H9 (cell line): Measurements from ENCODE around the gene CGB5. TPM values are rescaled to one million over a fixed set of nuclear protein-coding genes. Genes with fewer than 3 reads are reported as not detected.
A peak's percentile ranks its signal among the peaks of the same experiment; 100 is the strongest.

Experiments
- DNase-seq: peaks from one replicate; pipeline ENCODE4 v3.0.0-alpha.2; 2017
- H2AFZ ChIP-seq: one replicate; pipeline ENCODE4 v1.6.1; 2013; ENCODE audit warnings: mild to moderate bottlenecking, low read length, control low read depth, moderate library complexity
- H2AK5ac ChIP-seq: 2 replicates; pipeline ENCODE4 v1.6.1; 2013; ENCODE audit warnings: low read length, control low read depth, mixed read lengths; ENCODE audit not compliant: insufficient read length
- H2BK120ac ChIP-seq: one replicate; pipeline ENCODE4 v1.6.1; 2013; ENCODE audit warnings: low read depth, mild to moderate bottlenecking, low read length, control low read depth, inconsistent platforms; ENCODE audit not compliant: poor library complexity, severe bottlenecking
- H2BK12ac ChIP-seq: 2 replicates; pipeline ENCODE4 v1.6.1; 2013; ENCODE audit warnings: low read length, control low read depth, mixed read lengths, low read depth; ENCODE audit not compliant: insufficient read length
- H2BK15ac ChIP-seq: 2 replicates; pipeline ENCODE4 v1.6.1; 2013; ENCODE audit warnings: low read depth, low read length, control low read depth
- H2BK20ac ChIP-seq: one replicate; pipeline ENCODE4 v1.6.1; 2013; ENCODE audit warnings: low read depth, mild to moderate bottlenecking, low read length, control low read depth, inconsistent platforms; ENCODE audit not compliant: poor library complexity, severe bottlenecking
- H2BK5ac ChIP-seq: 2 replicates; pipeline ENCODE4 v1.6.1; 2013; ENCODE audit warnings: low read length, control low read depth, mixed read lengths; ENCODE audit not compliant: insufficient read length
- H3K14ac ChIP-seq: 2 replicates; pipeline ENCODE4 v1.6.1; 2013; ENCODE audit warnings: low read length, control low read depth; ENCODE audit not compliant: insufficient read depth
- H3K18ac ChIP-seq: 2 replicates; pipeline ENCODE4 v1.6.1; 2013; ENCODE audit warnings: low read depth, mild to moderate bottlenecking, mixed read lengths, low read length, control low read depth; ENCODE audit not compliant: insufficient read length
- H3K23ac ChIP-seq: 2 replicates; pipeline ENCODE4 v1.6.1; 2013; ENCODE audit warnings: low read length, control low read depth, mixed read lengths, low read depth; ENCODE audit not compliant: insufficient read length
- H3K23me2 ChIP-seq: 2 replicates; pipeline ENCODE4 v1.6.1; 2013; ENCODE audit warnings: low read depth, mild to moderate bottlenecking, mixed read lengths, low read length, control low read depth; ENCODE audit not compliant: insufficient read length, poor library complexity, severe bottlenecking
- H3K27ac ChIP-seq: 2 replicates; pipeline ENCODE4 v1.5.1; 2013; ENCODE audit warnings: low read length, control low read depth, mixed read lengths, low read depth; ENCODE audit not compliant: insufficient read length
- H3K27me3 ChIP-seq: 2 replicates; pipeline ENCODE4 v1.6.1; 2013; ENCODE audit warnings: low read length, control low read depth, inconsistent platforms; ENCODE audit not compliant: insufficient read depth
- H3K4ac ChIP-seq: 2 replicates; pipeline ENCODE4 v1.6.1; 2013; ENCODE audit warnings: low read depth, mild to moderate bottlenecking, control low read depth, inconsistent platforms, low read length, moderate library complexity
- H3K4me1 ChIP-seq: 2 replicates; pipeline ENCODE4 v1.6.1; 2013; ENCODE audit warnings: low read length, control low read depth, inconsistent platforms; ENCODE audit not compliant: insufficient read depth
- H3K4me2 ChIP-seq: 2 replicates; pipeline ENCODE4 v1.6.1; 2013; ENCODE audit warnings: low read length, control low read depth, mixed read lengths; ENCODE audit not compliant: insufficient read length, insufficient read depth
- H3K56ac ChIP-seq: 2 replicates; pipeline ENCODE4 v1.6.1; 2013; ENCODE audit warnings: low read depth, mild to moderate bottlenecking, mixed read lengths, low read length, control low read depth; ENCODE audit not compliant: insufficient read length
- H3K79me1 ChIP-seq: 2 replicates; pipeline ENCODE4 v1.6.1; 2013; ENCODE audit warnings: low read depth, mild to moderate bottlenecking, moderate library complexity, low read length, control low read depth, inconsistent platforms; ENCODE audit not compliant: insufficient read depth, poor library complexity, severe bottlenecking
- H3K79me2 ChIP-seq: 2 replicates; pipeline ENCODE4 v1.6.1; 2013; ENCODE audit warnings: low read length, control low read depth, inconsistent platforms; ENCODE audit not compliant: insufficient read depth
- H3K9ac ChIP-seq: 2 replicates; pipeline ENCODE4 v1.6.1; 2013; ENCODE audit warnings: low read length, control low read depth, mixed read lengths; ENCODE audit not compliant: insufficient read length; ENCODE audit errors: extremely low read depth
- H3K9me3 ChIP-seq: one replicate; pipeline ENCODE4 v1.6.1; 2013; ENCODE audit warnings: low read depth, low read length, inconsistent platforms; ENCODE audit not compliant: control insufficient read depth
- H3T11ph ChIP-seq: one replicate; pipeline ENCODE4 v1.6.1; 2013; ENCODE audit warnings: mild to moderate bottlenecking, low read length, control low read depth, inconsistent platforms
- H4K20me1 ChIP-seq: one replicate; pipeline ENCODE4 v1.6.1; 2013; ENCODE audit not compliant: control insufficient read depth, insufficient read length, insufficient read depth
- H4K5ac ChIP-seq: 2 replicates; pipeline ENCODE4 v1.6.1; 2013; ENCODE audit warnings: low read depth, mild to moderate bottlenecking, mixed read lengths, low read length, control low read depth; ENCODE audit not compliant: insufficient read length
- H4K8ac ChIP-seq: replicated peaks from 2 replicates; pipeline ENCODE4 v1.6.1; 2013; ENCODE audit warnings: low read length, control low read depth, mixed read lengths, low read depth; ENCODE audit not compliant: insufficient read length
- H4K91ac ChIP-seq: 2 replicates; pipeline ENCODE4 v1.6.1; 2013; ENCODE audit warnings: low read depth, mild to moderate bottlenecking, moderate library complexity, mixed read lengths, low read length, control low read depth; ENCODE audit not compliant: insufficient read length
- H3K27ac Mint-ChIP-seq, 3 experiments: 2 replicates in 2 of 3; 3 replicates in 1 of 3; pipeline ENCODE4 v1.8.0; 2020 to 2021; ENCODE audit warnings: mixed read lengths in 3 of 3, mild to moderate bottlenecking in 1 of 3, moderate library complexity in 1 of 3
- H3K27me3 Mint-ChIP-seq: 2 replicates; pipeline ENCODE4 v1.8.0; 2021; ENCODE audit warnings: low read depth, mild to moderate bottlenecking, moderate library complexity, mixed read lengths
- H3K36me3 Mint-ChIP-seq, 3 experiments: 2 replicates in 2 of 3; 3 replicates in 1 of 3; pipeline ENCODE4 v1.8.0; 2020 to 2021; ENCODE audit warnings: low read depth in 3 of 3, mixed read lengths in 3 of 3; ENCODE audit not compliant: insufficient read depth in 1 of 3
- H3K4me1 Mint-ChIP-seq, 2 experiments: 2 replicates each; pipeline ENCODE4 v1.8.0; 2020; ENCODE audit warnings: mixed read lengths in 2 of 2
- H3K4me3 Mint-ChIP-seq, 2 experiments: 2 replicates in 1 of 2; 3 replicates in 1 of 2; pipeline ENCODE4 v1.8.0; 2020 to 2021; ENCODE audit warnings: mild to moderate bottlenecking in 2 of 2, mixed read lengths in 2 of 2, moderate library complexity in 1 of 2
- H3K9me3 Mint-ChIP-seq, 2 experiments: 2 replicates in 1 of 2; 3 replicates in 1 of 2; pipeline ENCODE4 v1.8.0; 2020; ENCODE audit warnings: mild to moderate bottlenecking in 2 of 2, mixed read lengths in 2 of 2, moderate library complexity in 1 of 2
- CTCF ChIP-seq: fragments of 200-600 bp; sonication (generic); conservative IDR thresholded peaks from 3 replicates; pipeline ENCODE4 v1.8.0; 2021; ENCODE audit warnings: antibody characterized with exemption, mild to moderate bottlenecking
- WGBS: extraction: QIAGEN DNeasy Blood & Tissue Kit; methylation state at CpG from one replicate; pipeline ENCODE4 v1.1.7; 2013; ENCODE audit warnings: missing lambda C conversion rate, low lambda C conversion rate, mixed read lengths; ENCODE audit not compliant: insufficient read length; ENCODE audit errors: extremely low coverage; 5-methylcytosine and 5-hydroxymethylcytosine counted together
- total RNA-seq: library from RNA; stranded (reverse); gene quantifications from 2 replicates; pipeline ENCODE4 v1.2.1, GENCODE V29; 2021

The CGB5 gene
- total RNA-seq, 1 experiment from 2014 or later = not detected

GRCh38 chr19:49009828-49010227 is 33.8 kb upstream of the CGB5 start:
- peaks cover 25 to 85% (median 82%) of the 10 kb centered on the region in 3 experiments; a peak in 6 of 7 replicates for H3K36me3 Mint-ChIP-seq
- no peaks in the 10 kb centered on the region for H3K27me3 Mint-ChIP-seq
- DNase-seq = no peak

More at GRCh38 chr19:49009828-49010227, 33.8 kb upstream of the CGB5 start:
- H4K8ac ChIP-seq = no peak overlapping the region
- no peak overlapping the region for H3K18ac ChIP-seq
- no peak overlapping the region for H2AFZ ChIP-seq
- H3K4me1 ChIP-seq = no peaks in the 10 kb centered on the region
- no peak overlapping the region for H2BK5ac ChIP-seq
- H3K4me1 Mint-ChIP-seq = no peaks in the 10 kb centered on the region
- H3K27me3 ChIP-seq = no peaks in the 10 kb centered on the region
- H3K27ac Mint-ChIP-seq = no peak overlapping the region
- H3K4me3 Mint-ChIP-seq = peak overlapping the region in 1 of 2 experiments; percentile 26; a peak in 1 of 5 replicates
- no peak overlapping the region for H2AK5ac ChIP-seq
- H4K5ac ChIP-seq = no peak overlapping the region
- H2BK12ac ChIP-seq = no peak overlapping the region
- H3K4ac ChIP-seq = no peak overlapping the region
- H4K20me1 ChIP-seq = no peaks in the 10 kb centered on the region
- no peak overlapping the region for H2BK120ac ChIP-seq
- H3K79me2 ChIP-seq = no peaks in the 10 kb centered on the region
- no peak for TF ChIP-seq CTCF
- no peak overlapping the region for H3K23ac ChIP-seq
- H3K4me2 ChIP-seq = no peak overlapping the region
- no peaks in the 10 kb centered on the region for H3K23me2 ChIP-seq
- H2BK15ac ChIP-seq = no peak overlapping the region
- no peaks in the 10 kb centered on the region for H3K9me3 Mint-ChIP-seq
- H3K9me3 ChIP-seq = no peaks in the 10 kb centered on the region
- no peaks in the 10 kb centered on the region for H3K79me1 ChIP-seq
- H3K27ac ChIP-seq = no peak overlapping the region
- no peak overlapping the region for H3K9ac ChIP-seq
- H3T11ph ChIP-seq = no peak overlapping the region
- no peak overlapping the region for H4K91ac ChIP-seq
- no peak overlapping the region for H3K14ac ChIP-seq
- WGBS = no CpG with 5 or more reads among the region's 18 CpGs
- H2BK20ac ChIP-seq = no peak overlapping the region
- H3K56ac ChIP-seq = no peak overlapping the region
